ENCODE measurements around the gene AZU1. TPM values are rescaled to one million over a fixed set of nuclear protein-coding genes. Genes with fewer than 3 reads are reported as not detected.

Gene AZU1
- total RNA-seq, 2 donors from 2014 or later = 0.26 TPM; not detected in 1

GRCh38 chr19:821825-822503, 5.7 kb upstream of the AZU1 start, which contains the start of gene PLPPR3:
TSS of gene PLPPR3 (minus strand) at chr19:821955. CDS start at chr19:821559, 396 bp downstream.
- no peak for TF ChIP-seq CTCF (IDR thresholded peaks at IDR 0.05)
- no peak for TF ChIP-seq POLR2A (IDR thresholded peaks at IDR 0.05)
- ATAC-seq (no peak), DNase-seq (no peak)
- H3K4me3 ChIP-seq = no peak within 1 kb of the TSS
- intact Hi-C loops (cut with DNase I) = no loop called here
- H3K4me1 ChIP-seq = peaks cover 13% of the 10 kb centered on the region
- 4% methylated on average over 34 of the region's 86 CpGs; no CpG with 5 or more reads in 1 of the 2 donors for WGBS, 2 donors
- no peak within 1 kb of the TSS for H3K27ac ChIP-seq
- H3K9me3 ChIP-seq = no peaks in the 10 kb centered on the region
- H3K36me3 ChIP-seq (replicated peaks in 1 of 2; ENCODE audit: insufficient read depth in 1 of 2, low read depth in 2 of 2) = no peaks in the 10 kb centered on the region
- H3K27me3 ChIP-seq = peaks cover 0 to 10% of the 10 kb centered on the region in 2 donors

- H3K4me3 ChIP-seq = no peak overlapping the region
- H3K27ac ChIP-seq = no peak overlapping the region
- WGBS, 2 donors = 41 to 49% methylated on average over 10 to 12 of the region's 12 CpGs
- H3K9me3 ChIP-seq = no peaks in the 10 kb centered on the region
- H3K4me1 ChIP-seq = peaks cover 13% of the 10 kb centered on the region
- TF ChIP-seq POLR2A (IDR thresholded peaks at IDR 0.05) (no peak), CTCF (IDR thresholded peaks at IDR 0.05) (no peak)
- intact Hi-C loops (cut with DNase I) = no loop called here
- no peaks in the 10 kb centered on the region for H3K36me3 ChIP-seq (replicated peaks in 1 of 2; ENCODE audit: insufficient read depth in 1 of 2, low read depth in 2 of 2)
- no peak for DNase-seq
- H3K27me3 ChIP-seq = peaks cover 0 to 10% of the 10 kb centered on the region in 2 donors
- no peak for ATAC-seq
These were observed 4.0 kb upstream of the AZU1 start for GRCh38 chr19:823565-824121.

GRCh38 chr19:824885-825284, 2.8 kb upstream of the AZU1 start:
- H3K27me3 ChIP-seq = peaks cover 0 to 10% of the 10 kb centered on the region in 2 donors
- H3K9me3 ChIP-seq = no peaks in the 10 kb centered on the region
- H3K4me3 ChIP-seq = no peak overlapping the region
- H3K36me3 ChIP-seq (replicated peaks in 1 of 2; ENCODE audit: insufficient read depth in 1 of 2, low read depth in 2 of 2) = no peaks in the 10 kb centered on the region
- H3K4me1 ChIP-seq = peaks cover 13% of the 10 kb centered on the region
- no peak overlapping the region for H3K27ac ChIP-seq
- TF ChIP-seq CTCF (IDR thresholded peaks at IDR 0.05) = no peak
- peak in 1 of 3 donors; percentile 9 for TF ChIP-seq POLR2A (IDR thresholded peaks at IDR 0.05)
- intact Hi-C loops (cut with DNase I) = no loop called here
- WGBS, 2 donors = 79 to 87% methylated on average over 14 of the region's 15 CpGs
- no peak for ATAC-seq
- DNase-seq = no peak

GRCh38 chr19:825897-826644, 1.6 kb upstream of the AZU1 start:
- Histone ChIP-seq H3K9me3 (no peaks in the 10 kb centered on the region), H3K27ac (no peak overlapping the region), H3K27me3 (peaks cover 0 to 10% of the 10 kb centered on the region in 2 donors), H3K36me3 (replicated peaks in 1 of 2; ENCODE audit: insufficient read depth in 1 of 2, low read depth in 2 of 2) (no peaks in the 10 kb centered on the region), H3K4me1 (peaks cover 17% of the 10 kb centered on the region), H3K4me3 (no peak overlapping the region)
- ATAC-seq (no peak), DNase-seq (no peak)
- 75 to 83% methylated on average over 19 of the region's 19 CpGs for WGBS, 2 donors
- intact Hi-C loops (cut with DNase I) = no loop called here
- TF ChIP-seq POLR2A (IDR thresholded peaks at IDR 0.05) (no peak), CTCF (IDR thresholded peaks at IDR 0.05) (no peak)

All from body of pancreas (tissue), 4 donors.